Osteoblast (primary cell): ENCODE data around the gene QSOX1. TPM values are rescaled to one million over a fixed set of nuclear protein-coding genes. Genes with fewer than 3 reads are reported as not detected.

Experiments
- DNase-seq: peaks from one replicate; pipeline ENCODE4 v3.0.0; 2011; ENCODE audit warnings: low spot score, mixed read lengths; ENCODE audit not compliant: insufficient read length; ENCODE audit errors: missing footprints
- H2AFZ ChIP-seq: 2 replicates; pipeline ENCODE4 v1.6.0; 2011; ENCODE audit warnings: mild to moderate bottlenecking, low read length
- H3K27ac ChIP-seq: 2 replicates; pipeline ENCODE4 v1.5.1; 2011; ENCODE audit warnings: mild to moderate bottlenecking, low read depth, low read length, moderate library complexity
- H3K27me3 ChIP-seq: 2 replicates; pipeline ENCODE4 v1.6.0; 2012; ENCODE audit warnings: mild to moderate bottlenecking, control low read depth, inconsistent platforms, low read length, moderate library complexity; ENCODE audit not compliant: insufficient read depth
- H3K36me3 ChIP-seq: 2 replicates; pipeline ENCODE4 v1.5.1; 2011; ENCODE audit warnings: mild to moderate bottlenecking, low read length, control low read depth, moderate library complexity; ENCODE audit not compliant: insufficient read depth
- H3K4me1 ChIP-seq: 2 replicates; pipeline ENCODE4 v1.5.1; 2011; ENCODE audit warnings: mild to moderate bottlenecking, low read length, control low read depth, moderate library complexity; ENCODE audit not compliant: insufficient read depth
- H3K4me2 ChIP-seq: 2 replicates; pipeline ENCODE4 v1.6.0; 2011; ENCODE audit warnings: mild to moderate bottlenecking, low read length; ENCODE audit not compliant: insufficient read depth
- H3K4me3 ChIP-seq: fragments of 200-600 bp; sonication (generic); 3 replicates; pipeline ENCODE4 v1.5.1; 2012; ENCODE audit warnings: mild to moderate bottlenecking, low read length, inconsistent platforms; ENCODE audit not compliant: insufficient read depth
- H3K79me2 ChIP-seq: 2 replicates; pipeline ENCODE4 v1.6.0; 2012; ENCODE audit warnings: mild to moderate bottlenecking, low read length, control low read depth, inconsistent platforms; ENCODE audit not compliant: insufficient read depth
- H3K9me3 ChIP-seq: 2 replicates; pipeline ENCODE4 v1.5.1; 2011; ENCODE audit warnings: low read depth, low read length, control low read depth
- H4K20me1 ChIP-seq: 2 replicates; pipeline ENCODE4 v1.6.0; 2012; ENCODE audit warnings: mild to moderate bottlenecking, low read length, control low read depth; ENCODE audit not compliant: insufficient read depth
- total RNA-seq: library from RNA; depleted of rRNA; stranded (reverse); fragments of >200 nt; gene quantifications from 2 replicates; pipeline ENCODE4 v1.2.3, GENCODE V29; 2012
- TF ChIP-seq, protein P1 (sequence below): IDR thresholded peaks from 2 replicates; pipeline ENCODE4 v1.5.1; 2011; ENCODE audit warnings: mild to moderate bottlenecking, low read depth, low read length, moderate library complexity; ENCODE audit errors: extremely low read depth

Gene QSOX1
- total RNA-seq, 1 donor: 373 TPM

DNA sequence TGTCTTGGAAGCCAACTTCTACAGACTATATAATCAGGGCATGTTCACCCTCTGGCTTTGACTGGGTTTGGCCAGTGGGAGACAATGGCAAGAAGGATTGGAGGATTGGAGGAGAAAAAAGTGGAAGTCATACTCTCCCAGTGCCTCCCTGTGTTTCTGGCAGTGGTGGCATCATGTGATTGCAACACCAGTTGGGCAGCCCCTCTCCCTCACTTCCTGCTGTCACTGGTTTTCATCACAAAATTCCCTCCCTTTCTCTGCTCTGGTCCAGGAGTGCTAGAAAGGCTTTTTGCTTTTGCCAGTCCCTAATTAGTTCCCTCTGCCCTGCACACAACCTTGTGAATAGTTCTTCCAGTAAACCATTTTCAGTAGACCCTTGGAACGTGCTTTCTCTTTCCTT is 3.7 kb upstream of the QSOX1 start:
- peak overlapping the region; percentile 52 for H3K27ac ChIP-seq
- H3K4me2 ChIP-seq: peak overlapping the region; percentile 68
- H3K27me3 ChIP-seq: no peaks in the 10 kb centered on the region
- peak overlapping the region; percentile 28 for H2AFZ ChIP-seq
- peak overlapping the region; percentile 37 for H3K4me3 ChIP-seq
- peak; percentile 82 for DNase-seq
- peaks cover 13% of the 10 kb centered on the region for H3K79me2 ChIP-seq
- H3K9me3 ChIP-seq: no peaks in the 10 kb centered on the region
- peaks cover 25% of the 10 kb centered on the region for H3K4me1 ChIP-seq
- H3K36me3 ChIP-seq: no peaks in the 10 kb centered on the region
- peaks cover 8% of the 10 kb centered on the region for H4K20me1 ChIP-seq
- TF ChIP-seq, protein P1, sequence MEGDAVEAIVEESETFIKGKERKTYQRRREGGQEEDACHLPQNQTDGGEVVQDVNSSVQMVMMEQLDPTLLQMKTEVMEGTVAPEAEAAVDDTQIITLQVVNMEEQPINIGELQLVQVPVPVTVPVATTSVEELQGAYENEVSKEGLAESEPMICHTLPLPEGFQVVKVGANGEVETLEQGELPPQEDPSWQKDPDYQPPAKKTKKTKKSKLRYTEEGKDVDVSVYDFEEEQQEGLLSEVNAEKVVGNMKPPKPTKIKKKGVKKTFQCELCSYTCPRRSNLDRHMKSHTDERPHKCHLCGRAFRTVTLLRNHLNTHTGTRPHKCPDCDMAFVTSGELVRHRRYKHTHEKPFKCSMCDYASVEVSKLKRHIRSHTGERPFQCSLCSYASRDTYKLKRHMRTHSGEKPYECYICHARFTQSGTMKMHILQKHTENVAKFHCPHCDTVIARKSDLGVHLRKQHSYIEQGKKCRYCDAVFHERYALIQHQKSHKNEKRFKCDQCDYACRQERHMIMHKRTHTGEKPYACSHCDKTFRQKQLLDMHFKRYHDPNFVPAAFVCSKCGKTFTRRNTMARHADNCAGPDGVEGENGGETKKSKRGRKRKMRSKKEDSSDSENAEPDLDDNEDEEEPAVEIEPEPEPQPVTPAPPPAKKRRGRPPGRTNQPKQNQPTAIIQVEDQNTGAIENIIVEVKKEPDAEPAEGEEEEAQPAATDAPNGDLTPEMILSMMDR: no peak

DNA sequence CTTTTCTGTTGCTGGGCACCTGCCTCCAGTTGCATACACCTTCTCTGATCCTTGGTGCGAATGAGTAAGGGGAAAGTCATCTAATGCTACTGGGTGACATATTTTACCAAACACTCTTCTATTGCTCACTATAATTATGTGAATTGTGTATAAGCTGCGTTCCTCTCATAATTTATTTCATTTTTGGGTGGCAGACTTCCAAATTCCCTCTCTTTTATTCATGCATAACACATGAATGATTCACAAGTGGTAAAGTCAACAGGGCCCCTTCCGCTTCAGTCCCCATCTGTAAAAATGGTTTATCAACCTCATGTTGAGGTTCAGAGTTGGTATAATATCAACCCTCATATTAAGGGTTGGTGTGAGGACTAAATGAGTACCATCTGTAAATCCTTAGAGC is 3.2 kb upstream of the QSOX1 start:
- peak overlapping the region; percentile 6 for H2AFZ ChIP-seq
- peaks cover 31% of the 10 kb centered on the region for H3K4me1 ChIP-seq
- TF ChIP-seq, protein P1: no peak
- peak overlapping the region; percentile 37 for H3K4me3 ChIP-seq
- peaks cover 13% of the 10 kb centered on the region for H4K20me1 ChIP-seq
- peak overlapping the region; percentile 52 for H3K27ac ChIP-seq
- peaks cover 18% of the 10 kb centered on the region for H3K79me2 ChIP-seq
- no peaks in the 10 kb centered on the region for H3K36me3 ChIP-seq
- peak; percentile 96 for DNase-seq
- H3K27me3 ChIP-seq: no peaks in the 10 kb centered on the region
- H3K9me3 ChIP-seq: no peaks in the 10 kb centered on the region
- peak overlapping the region; percentile 68 for H3K4me2 ChIP-seq

DNA sequence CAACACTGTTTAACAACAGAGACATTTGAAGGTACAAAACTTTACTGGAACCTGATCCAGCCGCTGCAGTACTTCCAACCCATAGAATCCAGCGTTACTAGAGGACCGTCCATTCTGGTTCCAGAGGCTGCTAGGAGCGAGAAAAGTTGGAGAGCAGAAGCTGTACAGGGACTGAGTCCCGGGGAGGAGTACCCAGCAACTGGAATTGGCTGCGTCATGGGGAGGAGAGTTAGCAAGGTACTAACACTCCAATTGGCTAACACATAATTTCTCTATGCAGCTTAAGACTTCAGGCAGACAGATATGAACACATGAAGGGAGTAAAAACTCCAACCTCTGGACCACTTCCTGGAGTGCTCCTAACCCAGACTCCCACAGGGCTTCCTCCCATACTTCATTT is 2.1 kb upstream of the QSOX1 start:
- DNase-seq: no peak
- H3K4me1 ChIP-seq: peaks cover 41% of the 10 kb centered on the region
- no peak overlapping the region for H2AFZ ChIP-seq
- TF ChIP-seq, protein P1: no peak
- H3K27me3 ChIP-seq: no peaks in the 10 kb centered on the region
- peaks cover 22% of the 10 kb centered on the region for H4K20me1 ChIP-seq
- no peak overlapping the region for H3K4me2 ChIP-seq
- H3K4me3 ChIP-seq: no peak overlapping the region
- no peaks in the 10 kb centered on the region for H3K9me3 ChIP-seq
- no peaks in the 10 kb centered on the region for H3K36me3 ChIP-seq
- H3K27ac ChIP-seq: no peak overlapping the region
- peaks cover 25% of the 10 kb centered on the region for H3K79me2 ChIP-seq

DNA sequence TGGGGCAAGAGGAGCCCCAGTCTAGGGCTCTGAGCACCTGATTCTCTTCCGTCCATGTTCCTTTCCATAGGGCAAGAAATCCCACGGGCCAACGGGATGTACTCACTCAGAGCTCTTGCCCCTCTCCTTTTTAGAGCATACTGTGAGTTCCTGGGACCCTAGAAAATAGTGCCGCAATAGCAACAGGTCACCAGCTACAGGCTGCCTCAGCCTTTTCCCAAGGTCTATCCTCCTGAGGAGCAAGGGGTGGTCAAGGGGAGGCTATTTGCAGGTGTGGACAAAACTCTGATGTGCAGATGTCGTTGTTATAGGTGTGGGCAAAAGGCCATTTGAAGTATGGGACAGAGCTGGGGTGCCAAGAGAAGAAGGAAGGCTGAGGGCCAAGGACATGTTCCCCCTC is 1.6 kb upstream of the QSOX1 start:
- H3K4me2 ChIP-seq: no peak overlapping the region
- peaks cover 30% of the 10 kb centered on the region for H3K79me2 ChIP-seq

More for the DNA sequence above, 1.6 kb upstream of the QSOX1 start:
- Histone ChIP-seq H3K27ac (no peak overlapping the region), H3K27me3 (no peaks in the 10 kb centered on the region), H4K20me1 (peaks cover 27% of the 10 kb centered on the region), H2AFZ (no peak overlapping the region), H3K9me3 (no peaks in the 10 kb centered on the region), H3K4me3 (no peak overlapping the region), H3K36me3 (no peaks in the 10 kb centered on the region), H3K4me1 (peaks cover 46% of the 10 kb centered on the region)
- TF ChIP-seq, protein P1: no peak
- DNase-seq: no peak
